GM21360 (cell line): ENCODE data around the gene INPP5F.

ENCODE experiments used
- ATAC-seq: cut with Tn5 transposase; IDR thresholded peaks from one replicate; pipeline ENCODE4 v1.9.1; 2021; ENCODE audit warnings: mild to moderate bottlenecking, moderate library complexity; ENCODE audit not compliant: unreplicated experiment

The INPP5F gene

GRCh38 chr10:119725828-119726675 is at the start of gene INPP5F:
INPP5F (plus strand) TSS chr10:119726050; CDS start chr10:119726263, 213 bp downstream.
- peak; percentile 89 for ATAC-seq

- no peak for ATAC-seq
Measured at GRCh38 chr10:119677126-119677525, 48.7 kb upstream of the INPP5F start.

- ATAC-seq = no peak
Measured at GRCh38 chr10:119677904-119678755, 47.7 kb upstream of the INPP5F start.

- no peak for ATAC-seq
Measured at GRCh38 chr10:119679480-119679829, 46.4 kb upstream of the INPP5F start.

GRCh38 chr10:119680050-119680449 is 45.8 kb upstream of the INPP5F start:
- ATAC-seq = no peak

DNA sequence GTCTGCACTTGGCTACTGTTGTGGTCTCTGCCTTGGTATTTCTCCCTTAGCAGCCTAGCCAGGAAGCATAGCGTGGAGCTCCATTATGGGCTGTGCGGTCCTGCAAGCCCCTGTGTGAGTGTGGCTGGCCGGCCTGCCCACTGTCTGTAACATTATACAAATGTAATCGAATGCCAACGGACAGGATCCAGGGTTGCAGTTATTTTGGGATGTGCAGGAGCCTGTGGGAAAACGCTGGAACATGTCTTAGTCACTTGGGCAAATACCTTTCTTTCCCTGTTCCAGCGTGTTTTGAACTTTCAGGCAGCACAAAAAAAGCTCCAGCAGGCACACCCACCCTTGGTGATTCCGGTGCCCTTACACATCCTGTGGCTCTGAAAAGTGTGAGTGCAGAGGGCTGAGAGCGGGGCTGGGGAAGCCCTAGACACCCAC is 45.2 kb upstream of the INPP5F start:
- ATAC-seq = no peak

DNA sequence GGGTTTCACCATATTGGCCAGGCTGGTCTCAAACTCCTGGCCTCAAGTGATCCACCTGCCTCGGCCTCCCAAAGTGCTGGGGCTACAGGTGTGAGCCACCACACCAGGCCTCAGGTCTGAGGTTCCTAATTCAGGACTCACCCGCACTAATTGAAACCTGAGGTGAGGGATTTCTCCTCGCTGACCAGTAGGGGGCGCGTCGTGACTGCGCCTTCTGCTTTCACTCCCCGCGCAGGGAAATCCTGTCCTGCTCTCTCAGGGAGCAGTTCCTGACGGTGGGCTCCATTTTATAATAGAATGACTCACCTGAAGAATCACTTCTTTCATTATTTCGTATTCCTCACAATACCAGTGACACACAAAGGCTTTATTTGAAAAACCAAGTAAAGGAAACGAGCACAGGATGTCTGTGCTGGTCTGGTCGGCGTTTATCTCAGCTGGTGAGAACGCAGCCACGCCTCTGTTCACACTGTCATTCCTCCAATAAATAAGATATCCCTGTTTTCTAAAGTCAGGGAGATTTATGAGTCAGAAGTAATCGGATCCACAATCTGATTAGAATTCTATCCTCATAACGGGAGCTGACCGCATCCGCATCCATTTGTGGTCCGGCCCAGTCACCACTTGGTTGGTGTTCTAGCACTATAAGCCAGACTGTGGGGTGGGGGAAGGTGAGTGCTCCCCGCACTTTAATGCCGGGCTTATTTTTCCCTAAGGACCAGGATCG is 39.2 kb upstream of the INPP5F start:
- peak; percentile 75 for ATAC-seq

- ATAC-seq = no peak
Measured at GRCh38 chr10:119687192-119688032, 38.4 kb upstream of the INPP5F start.

GRCh38 chr10:119688033-119688508 is 37.8 kb upstream of the INPP5F start:
- no peak for ATAC-seq

DNA sequence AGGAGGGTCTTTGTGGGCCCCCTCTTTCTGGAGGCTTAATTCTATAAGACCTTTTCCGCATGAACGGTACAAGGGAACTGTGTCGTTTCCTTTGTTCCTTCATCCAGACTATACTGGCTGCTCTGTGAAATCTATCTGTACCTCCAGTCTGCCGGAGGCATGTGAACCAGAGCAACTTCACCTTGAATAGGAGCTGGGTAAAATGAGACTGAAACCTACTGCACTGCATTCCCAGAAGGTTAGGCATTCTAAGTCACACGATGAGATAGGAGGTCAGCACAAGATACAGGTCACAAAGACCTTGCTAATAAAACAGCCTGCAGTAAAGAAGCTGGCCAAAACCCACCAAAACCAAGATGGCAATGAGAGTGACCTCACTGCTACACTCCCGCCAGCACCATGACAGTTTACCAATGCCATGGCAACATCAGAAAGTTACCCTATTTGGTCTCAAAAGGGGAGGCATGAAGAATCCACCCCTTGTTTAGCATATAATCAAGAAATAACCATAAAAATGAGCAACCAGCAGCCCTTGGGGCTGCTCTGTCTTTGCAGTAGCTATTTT is 36.8 kb upstream of the INPP5F start:
- no peak for ATAC-seq

GRCh38 chr10:119691726-119692125 is 34.1 kb upstream of the INPP5F start:
- no peak for ATAC-seq

- ATAC-seq = no peak
Measured at GRCh38 chr10:119693262-119693957, 32.4 kb upstream of the INPP5F start.

- no peak for ATAC-seq
Measured at GRCh38 chr10:119694608-119695007, 31.2 kb upstream of the INPP5F start.

DNA sequence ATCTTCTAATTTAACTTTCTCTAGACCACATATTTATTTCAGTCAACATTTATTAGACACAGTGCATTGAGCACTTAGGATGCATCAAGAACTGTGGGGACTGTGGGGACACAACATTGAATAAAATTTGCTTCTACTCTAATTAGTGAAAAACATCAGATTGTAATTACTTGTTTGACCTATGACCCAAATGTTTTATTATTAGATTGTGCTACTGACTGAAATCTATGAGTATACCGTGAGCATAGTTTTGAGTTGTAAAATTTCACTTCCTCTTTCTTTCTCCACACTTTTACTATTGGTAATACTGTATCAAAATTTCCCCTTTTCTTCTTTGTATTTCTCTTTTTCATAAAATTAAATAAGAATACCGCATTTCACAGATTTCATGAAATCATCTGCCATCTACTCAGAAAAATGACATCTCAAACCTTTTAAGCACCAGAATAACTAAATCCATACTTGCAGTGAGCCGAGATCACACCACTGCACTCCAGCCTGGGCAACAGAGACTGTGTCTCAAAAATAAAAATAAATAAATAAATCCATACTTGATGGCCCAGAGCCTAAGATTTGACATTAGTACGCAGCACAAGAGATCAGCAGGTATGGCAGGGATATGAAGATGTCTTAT is 25.4 kb upstream of the INPP5F start:
- peak; percentile 45 for ATAC-seq

GRCh38 chr10:119701861-119702260 is 24.0 kb upstream of the INPP5F start:
- no peak for ATAC-seq

DNA sequence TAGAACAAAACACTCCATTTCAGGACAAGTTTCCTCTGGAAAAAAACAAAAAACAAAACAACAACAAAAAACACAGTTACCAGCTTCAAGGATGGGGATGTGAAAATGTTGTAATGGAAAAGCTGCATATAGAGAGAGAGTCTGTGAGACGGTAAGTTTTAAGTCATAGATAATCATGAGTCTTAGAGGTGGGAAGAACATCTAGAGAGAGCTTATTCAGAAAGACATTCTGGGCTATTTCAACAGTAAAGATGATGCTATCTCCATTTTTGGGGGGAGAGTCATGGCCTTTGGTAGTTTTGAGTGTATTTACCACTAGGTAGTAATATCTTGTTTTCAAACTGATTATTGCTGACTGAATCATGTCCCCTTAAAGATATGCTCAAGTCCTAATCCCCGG is 23.3 kb upstream of the INPP5F start:
- ATAC-seq = no peak

GRCh38 chr10:119703903-119704508 is 21.8 kb upstream of the INPP5F start:
- no peak for ATAC-seq

DNA sequence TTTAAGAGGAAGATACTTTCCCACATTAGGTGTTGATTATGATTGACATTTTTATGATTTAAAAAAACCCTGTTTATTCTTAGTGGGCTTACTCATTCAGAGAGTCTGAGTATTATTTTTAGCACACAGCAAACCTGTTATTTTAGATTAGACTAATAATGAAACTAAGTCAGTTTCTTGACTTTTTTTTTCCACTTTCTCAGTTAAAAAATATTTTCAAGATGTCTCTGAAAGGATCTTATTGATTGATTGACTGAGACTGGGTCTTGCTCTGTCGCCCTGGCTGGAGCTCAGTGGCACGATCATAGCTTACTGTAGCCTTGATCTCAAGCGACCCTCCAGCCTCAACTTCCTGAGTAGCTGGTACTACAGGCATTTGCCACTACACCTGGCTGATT is 20.4 kb upstream of the INPP5F start:
- peak; percentile 44 for ATAC-seq
